ENCODE results near the gene AVPI1.
"Not testable (repeated sequence)": the region's sequence is repeated elsewhere in the genome, so short reads cannot be mapped to it uniquely, and the experiment has no call there.

AVPI1 gene

GRCh38 chr10:97639090-97639489 lies 48.0 kb downstream of the AVPI1 start:
- not testable (repeated sequence) for H3K27ac ChIP-seq (ENCODE audit: low read depth, low read length); H3K36me3 ChIP-seq (ENCODE audit: insufficient read depth, low read length); H3K4me3 ChIP-seq (ENCODE audit: low read depth, low read length); H2AFZ ChIP-seq (ENCODE audit: low read length, unreplicated experiment); H3K27me3 ChIP-seq (ENCODE audit: insufficient read depth, low read length)
- Histone ChIP-seq H3K4me1 (ENCODE audit: control insufficient read depth, insufficient read depth, low read length, unreplicated experiment) (peaks cover 11% of the 10 kb centered on the region), H3K79me2 (ENCODE audit: control insufficient read depth, insufficient read depth, low read length, unreplicated experiment) (peaks cover 32% of the 10 kb centered on the region)

GRCh38 chr10:97635577-97635976 lies 51.5 kb downstream of the AVPI1 start:
- H3K27ac ChIP-seq (ENCODE audit: low read depth, low read length) = no peak overlapping the region
- H3K36me3 ChIP-seq (ENCODE audit: insufficient read depth, low read length) = no peaks in the 10 kb centered on the region
- H2AFZ ChIP-seq (ENCODE audit: low read length, unreplicated experiment) = no peak overlapping the region
- H3K27me3 ChIP-seq (ENCODE audit: insufficient read depth, low read length) = no peaks in the 10 kb centered on the region
- no peaks in the 10 kb centered on the region for H3K79me2 ChIP-seq (ENCODE audit: control insufficient read depth, insufficient read depth, low read length, unreplicated experiment)
- no peak overlapping the region for H3K4me3 ChIP-seq (ENCODE audit: low read depth, low read length)
- H3K4me1 ChIP-seq (ENCODE audit: control insufficient read depth, insufficient read depth, low read length, unreplicated experiment) = no peaks in the 10 kb centered on the region

GRCh38 chr10:97633921-97634320 lies 53.1 kb downstream of the AVPI1 start:
- H3K36me3 ChIP-seq (ENCODE audit: insufficient read depth, low read length) = no peaks in the 10 kb centered on the region
- peak overlapping the region; percentile 76 for H2AFZ ChIP-seq (ENCODE audit: low read length, unreplicated experiment)
- H3K27me3 ChIP-seq (ENCODE audit: insufficient read depth, low read length) = no peaks in the 10 kb centered on the region
- H3K79me2 ChIP-seq (ENCODE audit: control insufficient read depth, insufficient read depth, low read length, unreplicated experiment) = no peaks in the 10 kb centered on the region
- H3K4me3 ChIP-seq (ENCODE audit: low read depth, low read length) = peak overlapping the region; percentile 93
- no peaks in the 10 kb centered on the region for H3K4me1 ChIP-seq (ENCODE audit: control insufficient read depth, insufficient read depth, low read length, unreplicated experiment)
- H3K27ac ChIP-seq (ENCODE audit: low read depth, low read length) = no peak overlapping the region

GRCh38 chr10:97632949-97633884 lies 53.8 kb downstream of the AVPI1 start, which contains the start of gene MORN4:
TSS of gene MORN4 (minus strand) at chr10:97633500. CDS start at chr10:97619653, 13,847 bp downstream.
- Histone ChIP-seq H3K27me3 (ENCODE audit: insufficient read depth, low read length) (no peaks in the 10 kb centered on the region), H3K4me1 (ENCODE audit: control insufficient read depth, insufficient read depth, low read length, unreplicated experiment) (no peaks in the 10 kb centered on the region), H3K79me2 (ENCODE audit: control insufficient read depth, insufficient read depth, low read length, unreplicated experiment) (no peaks in the 10 kb centered on the region), H3K27ac (ENCODE audit: low read depth, low read length) (no peak within 1 kb of the TSS), H3K36me3 (ENCODE audit: insufficient read depth, low read length) (no peaks in the 10 kb centered on the region), H2AFZ (ENCODE audit: low read length, unreplicated experiment) (peak within 1 kb of the TSS; percentile 94), H3K4me3 (ENCODE audit: low read depth, low read length) (peak within 1 kb of the TSS; percentile 93)

- Histone ChIP-seq H3K79me2 (ENCODE audit: control insufficient read depth, insufficient read depth, low read length, unreplicated experiment) (no peaks in the 10 kb centered on the region), H3K36me3 (ENCODE audit: insufficient read depth, low read length) (no peaks in the 10 kb centered on the region), H3K27me3 (ENCODE audit: insufficient read depth, low read length) (no peaks in the 10 kb centered on the region), H3K4me3 (ENCODE audit: low read depth, low read length) (no peak overlapping the region), H2AFZ (ENCODE audit: low read length, unreplicated experiment) (no peak overlapping the region), H3K4me1 (ENCODE audit: control insufficient read depth, insufficient read depth, low read length, unreplicated experiment) (no peaks in the 10 kb centered on the region), H3K27ac (ENCODE audit: low read depth, low read length) (no peak overlapping the region)
Measured at GRCh38 chr10:97631098-97631497, 55.9 kb downstream of the AVPI1 start.

- H2AFZ ChIP-seq (ENCODE audit: low read length, unreplicated experiment) = no peak overlapping the region
- no peak overlapping the region for H3K27ac ChIP-seq (ENCODE audit: low read depth, low read length)
Measured at GRCh38 chr10:97629289-97629688, 57.8 kb downstream of the AVPI1 start.

GRCh38 chr10:97628228-97628627 lies 58.8 kb downstream of the AVPI1 start:
- Histone ChIP-seq H2AFZ (ENCODE audit: low read length, unreplicated experiment) (no peak overlapping the region), H3K79me2 (ENCODE audit: control insufficient read depth, insufficient read depth, low read length, unreplicated experiment) (no peaks in the 10 kb centered on the region)

More at GRCh38 chr10:97629289-97629688, 57.8 kb downstream of the AVPI1 start:
- Histone ChIP-seq H3K4me1 (ENCODE audit: control insufficient read depth, insufficient read depth, low read length, unreplicated experiment) (no peaks in the 10 kb centered on the region), H3K36me3 (ENCODE audit: insufficient read depth, low read length) (no peaks in the 10 kb centered on the region), H3K4me3 (ENCODE audit: low read depth, low read length) (no peak overlapping the region), H3K27me3 (ENCODE audit: insufficient read depth, low read length) (no peaks in the 10 kb centered on the region), H3K79me2 (ENCODE audit: control insufficient read depth, insufficient read depth, low read length, unreplicated experiment) (no peaks in the 10 kb centered on the region)

GRCh38 chr10:97627731-97628130 lies 59.3 kb downstream of the AVPI1 start:
- Histone ChIP-seq H3K4me1 (ENCODE audit: control insufficient read depth, insufficient read depth, low read length, unreplicated experiment) (no peaks in the 10 kb centered on the region), H3K27ac (ENCODE audit: low read depth, low read length) (no peak overlapping the region)

More at GRCh38 chr10:97628228-97628627, 58.8 kb downstream of the AVPI1 start:
- Histone ChIP-seq H3K4me3 (ENCODE audit: low read depth, low read length) (no peak overlapping the region), H3K36me3 (ENCODE audit: insufficient read depth, low read length) (no peaks in the 10 kb centered on the region), H3K27ac (ENCODE audit: low read depth, low read length) (no peak overlapping the region), H3K27me3 (ENCODE audit: insufficient read depth, low read length) (no peaks in the 10 kb centered on the region), H3K4me1 (ENCODE audit: control insufficient read depth, insufficient read depth, low read length, unreplicated experiment) (no peaks in the 10 kb centered on the region)

More at GRCh38 chr10:97627731-97628130, 59.3 kb downstream of the AVPI1 start:
- H3K79me2 ChIP-seq (ENCODE audit: control insufficient read depth, insufficient read depth, low read length, unreplicated experiment) = no peaks in the 10 kb centered on the region
- H3K36me3 ChIP-seq (ENCODE audit: insufficient read depth, low read length) = no peaks in the 10 kb centered on the region
- no peaks in the 10 kb centered on the region for H3K27me3 ChIP-seq (ENCODE audit: insufficient read depth, low read length)
- H3K4me3 ChIP-seq (ENCODE audit: low read depth, low read length) = no peak overlapping the region
- H2AFZ ChIP-seq (ENCODE audit: low read length, unreplicated experiment) = no peak overlapping the region
